ENCODE measurements around the gene IRF2BPL. TPM values are rescaled to one million over a fixed set of nuclear protein-coding genes. Genes with fewer than 3 reads are reported as not detected.
A peak's percentile ranks its signal among the peaks of the same experiment; 100 is the strongest.

IRF2BPL gene
- total and polyA plus RNA-seq, 9 of the 15 experiments (the other 6 are each of a cell fraction or from before 2014, with no cell fraction given) = 0.52 to 21.6 (median 2.5) TPM

DNA sequence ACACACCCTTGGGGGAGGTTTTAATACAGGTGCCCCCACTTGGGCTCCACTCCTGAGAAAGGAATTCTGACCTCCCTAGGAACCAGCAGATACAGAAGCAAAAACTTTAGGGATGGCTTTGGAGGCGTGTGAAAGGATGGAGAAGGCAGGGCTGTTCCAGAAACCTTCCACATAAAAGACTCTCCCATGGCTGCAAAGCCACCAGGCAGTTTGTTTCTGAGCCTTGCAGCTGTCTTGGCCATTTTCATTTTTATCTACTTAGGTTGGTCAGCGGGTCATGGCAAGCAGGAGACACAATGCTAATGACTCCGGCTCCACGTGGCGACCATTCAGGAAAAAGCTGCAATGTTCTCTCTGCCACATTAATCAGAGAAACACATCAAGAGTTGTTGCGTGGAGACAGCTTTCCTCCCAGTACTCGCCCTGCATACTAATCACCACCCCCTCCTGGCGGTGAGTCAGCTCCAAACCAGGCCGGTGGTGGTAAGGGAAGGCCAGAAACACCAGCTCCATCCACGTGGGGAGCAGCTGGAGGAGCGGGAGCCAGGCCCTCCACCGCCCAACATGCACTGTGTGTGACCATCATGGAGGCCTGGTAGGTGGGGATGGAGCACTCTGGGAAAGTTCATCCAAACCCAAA lies 30.9 kb upstream of the IRF2BPL start (continued):
- TF ChIP-seq, protein P1, sequence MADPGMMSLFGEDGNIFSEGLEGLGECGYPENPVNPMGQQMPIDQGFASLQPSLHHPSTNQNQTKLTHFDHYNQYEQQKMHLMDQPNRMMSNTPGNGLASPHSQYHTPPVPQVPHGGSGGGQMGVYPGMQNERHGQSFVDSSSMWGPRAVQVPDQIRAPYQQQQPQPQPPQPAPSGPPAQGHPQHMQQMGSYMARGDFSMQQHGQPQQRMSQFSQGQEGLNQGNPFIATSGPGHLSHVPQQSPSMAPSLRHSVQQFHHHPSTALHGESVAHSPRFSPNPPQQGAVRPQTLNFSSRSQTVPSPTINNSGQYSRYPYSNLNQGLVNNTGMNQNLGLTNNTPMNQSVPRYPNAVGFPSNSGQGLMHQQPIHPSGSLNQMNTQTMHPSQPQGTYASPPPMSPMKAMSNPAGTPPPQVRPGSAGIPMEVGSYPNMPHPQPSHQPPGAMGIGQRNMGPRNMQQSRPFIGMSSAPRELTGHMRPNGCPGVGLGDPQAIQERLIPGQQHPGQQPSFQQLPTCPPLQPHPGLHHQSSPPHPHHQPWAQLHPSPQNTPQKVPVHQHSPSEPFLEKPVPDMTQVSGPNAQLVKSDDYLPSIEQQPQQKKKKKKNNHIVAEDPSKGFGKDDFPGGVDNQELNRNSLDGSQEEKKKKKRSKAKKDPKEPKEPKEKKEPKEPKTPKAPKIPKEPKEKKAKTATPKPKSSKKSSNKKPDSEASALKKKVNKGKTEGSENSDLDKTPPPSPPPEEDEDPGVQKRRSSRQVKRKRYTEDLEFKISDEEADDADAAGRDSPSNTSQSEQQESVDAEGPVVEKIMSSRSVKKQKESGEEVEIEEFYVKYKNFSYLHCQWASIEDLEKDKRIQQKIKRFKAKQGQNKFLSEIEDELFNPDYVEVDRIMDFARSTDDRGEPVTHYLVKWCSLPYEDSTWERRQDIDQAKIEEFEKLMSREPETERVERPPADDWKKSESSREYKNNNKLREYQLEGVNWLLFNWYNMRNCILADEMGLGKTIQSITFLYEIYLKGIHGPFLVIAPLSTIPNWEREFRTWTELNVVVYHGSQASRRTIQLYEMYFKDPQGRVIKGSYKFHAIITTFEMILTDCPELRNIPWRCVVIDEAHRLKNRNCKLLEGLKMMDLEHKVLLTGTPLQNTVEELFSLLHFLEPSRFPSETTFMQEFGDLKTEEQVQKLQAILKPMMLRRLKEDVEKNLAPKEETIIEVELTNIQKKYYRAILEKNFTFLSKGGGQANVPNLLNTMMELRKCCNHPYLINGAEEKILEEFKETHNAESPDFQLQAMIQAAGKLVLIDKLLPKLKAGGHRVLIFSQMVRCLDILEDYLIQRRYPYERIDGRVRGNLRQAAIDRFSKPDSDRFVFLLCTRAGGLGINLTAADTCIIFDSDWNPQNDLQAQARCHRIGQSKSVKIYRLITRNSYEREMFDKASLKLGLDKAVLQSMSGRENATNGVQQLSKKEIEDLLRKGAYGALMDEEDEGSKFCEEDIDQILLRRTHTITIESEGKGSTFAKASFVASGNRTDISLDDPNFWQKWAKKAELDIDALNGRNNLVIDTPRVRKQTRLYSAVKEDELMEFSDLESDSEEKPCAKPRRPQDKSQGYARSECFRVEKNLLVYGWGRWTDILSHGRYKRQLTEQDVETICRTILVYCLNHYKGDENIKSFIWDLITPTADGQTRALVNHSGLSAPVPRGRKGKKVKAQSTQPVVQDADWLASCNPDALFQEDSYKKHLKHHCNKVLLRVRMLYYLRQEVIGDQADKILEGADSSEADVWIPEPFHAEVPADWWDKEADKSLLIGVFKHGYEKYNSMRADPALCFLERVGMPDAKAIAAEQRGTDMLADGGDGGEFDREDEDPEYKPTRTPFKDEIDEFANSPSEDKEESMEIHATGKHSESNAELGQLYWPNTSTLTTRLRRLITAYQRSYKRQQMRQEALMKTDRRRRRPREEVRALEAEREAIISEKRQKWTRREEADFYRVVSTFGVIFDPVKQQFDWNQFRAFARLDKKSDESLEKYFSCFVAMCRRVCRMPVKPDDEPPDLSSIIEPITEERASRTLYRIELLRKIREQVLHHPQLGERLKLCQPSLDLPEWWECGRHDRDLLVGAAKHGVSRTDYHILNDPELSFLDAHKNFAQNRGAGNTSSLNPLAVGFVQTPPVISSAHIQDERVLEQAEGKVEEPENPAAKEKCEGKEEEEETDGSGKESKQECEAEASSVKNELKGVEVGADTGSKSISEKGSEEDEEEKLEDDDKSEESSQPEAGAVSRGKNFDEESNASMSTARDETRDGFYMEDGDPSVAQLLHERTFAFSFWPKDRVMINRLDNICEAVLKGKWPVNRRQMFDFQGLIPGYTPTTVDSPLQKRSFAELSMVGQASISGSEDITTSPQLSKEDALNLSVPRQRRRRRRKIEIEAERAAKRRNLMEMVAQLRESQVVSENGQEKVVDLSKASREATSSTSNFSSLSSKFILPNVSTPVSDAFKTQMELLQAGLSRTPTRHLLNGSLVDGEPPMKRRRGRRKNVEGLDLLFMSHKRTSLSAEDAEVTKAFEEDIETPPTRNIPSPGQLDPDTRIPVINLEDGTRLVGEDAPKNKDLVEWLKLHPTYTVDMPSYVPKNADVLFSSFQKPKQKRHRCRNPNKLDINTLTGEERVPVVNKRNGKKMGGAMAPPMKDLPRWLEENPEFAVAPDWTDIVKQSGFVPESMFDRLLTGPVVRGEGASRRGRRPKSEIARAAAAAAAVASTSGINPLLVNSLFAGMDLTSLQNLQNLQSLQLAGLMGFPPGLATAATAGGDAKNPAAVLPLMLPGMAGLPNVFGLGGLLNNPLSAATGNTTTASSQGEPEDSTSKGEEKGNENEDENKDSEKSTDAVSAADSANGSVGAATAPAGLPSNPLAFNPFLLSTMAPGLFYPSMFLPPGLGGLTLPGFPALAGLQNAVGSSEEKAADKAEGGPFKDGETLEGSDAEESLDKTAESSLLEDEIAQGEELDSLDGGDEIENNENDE (IDR thresholded peaks at IDR 0.05; ENCODE audit: low read depth, low read length) = no peak
- TF ChIP-seq NCOR1 (IDR thresholded peaks at IDR 0.05) = no peak
- TF ChIP-seq NELFE (IDR thresholded peaks at IDR 0.05; ENCODE audit: insufficient read depth, insufficient read length) = no peak
- TF ChIP-seq SMC3 (conservative IDR thresholded peaks at IDR 0.05; ENCODE audit: insufficient read depth, low read depth, low read length) = 0 out of 2 replicates have a peak, but pooled peaks have one; percentile 44
- no peak for TF ChIP-seq ZNF146 (CRISPR knock-in tag; IDR thresholded peaks at IDR 0.05; ENCODE audit: unreplicated experiment)
- TF ChIP-seq, protein P2, sequence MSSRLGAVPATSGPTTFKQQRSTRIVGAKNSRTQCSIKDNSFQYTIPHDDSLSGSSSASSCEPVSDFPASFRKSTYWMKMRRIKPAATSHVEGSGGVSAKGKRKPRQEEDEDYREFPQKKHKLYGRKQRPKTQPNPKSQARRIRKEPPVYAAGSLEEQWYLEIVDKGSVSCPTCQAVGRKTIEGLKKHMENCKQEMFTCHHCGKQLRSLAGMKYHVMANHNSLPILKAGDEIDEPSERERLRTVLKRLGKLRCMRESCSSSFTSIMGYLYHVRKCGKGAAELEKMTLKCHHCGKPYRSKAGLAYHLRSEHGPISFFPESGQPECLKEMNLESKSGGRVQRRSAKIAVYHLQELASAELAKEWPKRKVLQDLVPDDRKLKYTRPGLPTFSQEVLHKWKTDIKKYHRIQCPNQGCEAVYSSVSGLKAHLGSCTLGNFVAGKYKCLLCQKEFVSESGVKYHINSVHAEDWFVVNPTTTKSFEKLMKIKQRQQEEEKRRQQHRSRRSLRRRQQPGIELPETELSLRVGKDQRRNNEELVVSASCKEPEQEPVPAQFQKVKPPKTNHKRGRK (tag; IDR thresholded peaks at IDR 0.05) = no peak
- TF ChIP-seq, protein P3, sequence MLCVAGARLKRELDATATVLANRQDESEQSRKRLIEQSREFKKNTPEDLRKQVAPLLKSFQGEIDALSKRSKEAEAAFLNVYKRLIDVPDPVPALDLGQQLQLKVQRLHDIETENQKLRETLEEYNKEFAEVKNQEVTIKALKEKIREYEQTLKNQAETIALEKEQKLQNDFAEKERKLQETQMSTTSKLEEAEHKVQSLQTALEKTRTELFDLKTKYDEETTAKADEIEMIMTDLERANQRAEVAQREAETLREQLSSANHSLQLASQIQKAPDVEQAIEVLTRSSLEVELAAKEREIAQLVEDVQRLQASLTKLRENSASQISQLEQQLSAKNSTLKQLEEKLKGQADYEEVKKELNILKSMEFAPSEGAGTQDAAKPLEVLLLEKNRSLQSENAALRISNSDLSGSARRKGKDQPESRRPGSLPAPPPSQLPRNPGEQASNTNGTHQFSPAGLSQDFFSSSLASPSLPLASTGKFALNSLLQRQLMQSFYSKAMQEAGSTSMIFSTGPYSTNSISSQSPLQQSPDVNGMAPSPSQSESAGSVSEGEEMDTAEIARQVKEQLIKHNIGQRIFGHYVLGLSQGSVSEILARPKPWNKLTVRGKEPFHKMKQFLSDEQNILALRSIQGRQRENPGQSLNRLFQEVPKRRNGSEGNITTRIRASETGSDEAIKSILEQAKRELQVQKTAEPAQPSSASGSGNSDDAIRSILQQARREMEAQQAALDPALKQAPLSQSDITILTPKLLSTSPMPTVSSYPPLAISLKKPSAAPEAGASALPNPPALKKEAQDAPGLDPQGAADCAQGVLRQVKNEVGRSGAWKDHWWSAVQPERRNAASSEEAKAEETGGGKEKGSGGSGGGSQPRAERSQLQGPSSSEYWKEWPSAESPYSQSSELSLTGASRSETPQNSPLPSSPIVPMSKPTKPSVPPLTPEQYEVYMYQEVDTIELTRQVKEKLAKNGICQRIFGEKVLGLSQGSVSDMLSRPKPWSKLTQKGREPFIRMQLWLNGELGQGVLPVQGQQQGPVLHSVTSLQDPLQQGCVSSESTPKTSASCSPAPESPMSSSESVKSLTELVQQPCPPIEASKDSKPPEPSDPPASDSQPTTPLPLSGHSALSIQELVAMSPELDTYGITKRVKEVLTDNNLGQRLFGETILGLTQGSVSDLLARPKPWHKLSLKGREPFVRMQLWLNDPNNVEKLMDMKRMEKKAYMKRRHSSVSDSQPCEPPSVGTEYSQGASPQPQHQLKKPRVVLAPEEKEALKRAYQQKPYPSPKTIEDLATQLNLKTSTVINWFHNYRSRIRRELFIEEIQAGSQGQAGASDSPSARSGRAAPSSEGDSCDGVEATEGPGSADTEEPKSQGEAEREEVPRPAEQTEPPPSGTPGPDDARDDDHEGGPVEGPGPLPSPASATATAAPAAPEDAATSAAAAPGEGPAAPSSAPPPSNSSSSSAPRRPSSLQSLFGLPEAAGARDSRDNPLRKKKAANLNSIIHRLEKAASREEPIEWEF (CRISPR knock-in tag; IDR thresholded peaks at IDR 0.05) = no peak
- TF ChIP-seq ZNF217 (CRISPR knock-in tag; IDR thresholded peaks at IDR 0.05) = no peak

All from K562 (cell line).